IPS DF 19.7 (cell line): ENCODE measurements around the gene TRRAP.

Experiments
- DNase-seq: peaks from one replicate; pipeline ENCODE4 v3.0.0-alpha.2; 2013; ENCODE audit warnings: low read depth, low spot score

TRRAP gene

DNA sequence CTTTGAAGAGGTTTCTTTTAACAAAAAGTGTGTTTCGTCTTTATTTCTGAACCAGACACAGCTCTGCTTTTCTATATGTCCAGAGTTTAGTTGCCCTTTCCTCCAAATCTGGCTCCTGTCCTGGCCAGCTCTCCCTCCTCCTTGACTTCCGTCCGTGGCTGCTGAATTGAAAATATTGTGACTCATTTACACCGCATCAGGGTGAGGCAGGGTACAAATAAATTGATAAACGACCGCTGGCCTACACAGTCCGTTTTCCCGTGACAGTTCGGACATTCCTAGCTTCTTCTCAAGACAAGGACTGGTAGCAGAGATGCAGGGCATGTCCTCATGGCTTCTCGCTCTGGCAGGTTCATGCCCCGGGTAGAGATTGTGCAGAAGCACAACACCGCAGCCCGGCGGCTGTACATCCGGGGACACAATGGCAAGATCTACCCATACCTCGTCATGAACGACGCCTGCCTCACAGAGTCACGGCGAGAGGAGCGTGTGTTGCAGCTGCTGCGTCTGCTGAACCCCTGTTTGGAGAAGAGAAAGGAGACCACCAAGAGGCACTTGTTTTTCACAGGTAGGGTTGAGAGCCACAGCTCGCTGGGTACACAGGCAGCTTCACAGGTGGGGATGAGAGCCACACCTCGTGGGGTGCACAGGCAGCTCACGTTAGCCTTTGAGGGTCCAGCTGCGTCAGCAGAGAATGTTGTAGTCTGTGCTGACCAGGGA is 126.6 kb downstream of the TRRAP start:
- DNase-seq: no peak

DNA sequence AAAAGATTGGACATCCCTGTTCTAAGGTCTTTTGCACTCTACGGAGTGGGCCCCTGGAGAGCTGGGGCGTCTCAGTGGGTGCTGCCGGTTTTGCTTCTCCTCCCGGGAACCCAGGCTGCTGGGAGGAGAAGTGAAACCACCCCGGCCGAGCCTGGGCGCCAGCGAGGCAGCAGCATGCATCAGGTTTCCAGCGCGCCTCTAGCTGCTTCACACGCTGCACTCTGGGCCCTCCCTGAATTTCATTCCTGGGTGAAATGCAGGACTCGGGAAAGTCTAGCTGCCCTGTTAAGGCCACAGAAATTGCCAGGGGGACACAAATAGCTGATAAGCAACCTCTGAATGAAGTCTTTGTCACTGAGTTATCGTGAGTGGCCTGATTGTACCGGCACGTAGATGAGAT is 127.4 kb downstream of the TRRAP start:
- DNase-seq: no peak

DNA sequence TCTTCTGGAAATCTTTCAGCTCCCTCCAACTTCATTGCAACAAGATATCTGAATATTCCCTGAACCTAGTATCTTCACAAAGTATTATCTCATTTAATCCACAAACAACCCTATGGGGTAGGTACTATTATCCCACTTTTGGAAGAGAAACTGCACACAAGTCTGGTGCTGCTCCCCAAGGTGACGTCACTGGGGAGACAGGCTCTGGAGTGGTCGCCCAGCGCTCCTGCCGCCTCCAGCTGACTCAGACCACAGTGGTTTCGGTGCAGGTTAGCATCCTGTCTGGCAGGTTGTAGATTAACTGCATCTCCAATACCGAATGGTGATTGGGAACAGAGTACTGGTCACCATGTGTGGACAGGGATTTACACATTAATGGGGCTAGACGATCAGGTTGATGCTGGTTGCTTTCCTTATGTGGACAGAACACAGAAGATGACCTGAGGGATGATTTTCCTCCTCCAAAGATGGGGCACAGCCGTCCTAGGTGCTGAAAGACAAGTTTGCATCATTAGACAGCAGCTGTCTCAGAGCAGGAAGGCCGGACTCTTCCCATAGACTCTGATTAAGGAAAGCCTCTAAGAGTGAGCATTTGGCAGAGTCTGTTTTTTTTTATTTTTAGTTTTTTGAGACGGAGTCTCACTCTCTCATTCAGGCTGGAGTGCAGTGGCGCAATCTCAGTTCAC is 128.6 kb downstream of the TRRAP start:
- DNase-seq: no peak

DNA sequence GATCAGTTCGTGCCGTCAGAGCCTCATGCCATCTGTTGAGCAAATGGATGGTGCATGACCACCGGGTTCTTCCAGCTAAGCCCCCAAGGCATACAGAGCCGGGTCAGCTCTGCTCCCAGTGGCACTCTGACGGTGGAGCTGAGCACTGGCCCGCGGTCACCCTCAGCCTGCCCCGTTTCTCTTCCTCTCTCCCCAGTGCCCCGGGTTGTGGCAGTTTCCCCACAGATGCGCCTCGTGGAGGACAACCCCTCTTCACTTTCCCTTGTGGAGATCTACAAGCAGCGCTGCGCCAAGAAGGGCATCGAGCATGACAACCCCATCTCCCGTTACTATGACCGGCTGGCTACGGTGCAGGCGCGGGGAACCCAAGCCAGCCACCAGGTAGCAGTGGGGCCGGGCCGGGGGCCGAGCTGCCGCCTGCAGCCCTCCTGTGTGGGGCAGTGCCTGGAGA is 129.9 kb downstream of the TRRAP start:
- DNase-seq: no peak

DNA sequence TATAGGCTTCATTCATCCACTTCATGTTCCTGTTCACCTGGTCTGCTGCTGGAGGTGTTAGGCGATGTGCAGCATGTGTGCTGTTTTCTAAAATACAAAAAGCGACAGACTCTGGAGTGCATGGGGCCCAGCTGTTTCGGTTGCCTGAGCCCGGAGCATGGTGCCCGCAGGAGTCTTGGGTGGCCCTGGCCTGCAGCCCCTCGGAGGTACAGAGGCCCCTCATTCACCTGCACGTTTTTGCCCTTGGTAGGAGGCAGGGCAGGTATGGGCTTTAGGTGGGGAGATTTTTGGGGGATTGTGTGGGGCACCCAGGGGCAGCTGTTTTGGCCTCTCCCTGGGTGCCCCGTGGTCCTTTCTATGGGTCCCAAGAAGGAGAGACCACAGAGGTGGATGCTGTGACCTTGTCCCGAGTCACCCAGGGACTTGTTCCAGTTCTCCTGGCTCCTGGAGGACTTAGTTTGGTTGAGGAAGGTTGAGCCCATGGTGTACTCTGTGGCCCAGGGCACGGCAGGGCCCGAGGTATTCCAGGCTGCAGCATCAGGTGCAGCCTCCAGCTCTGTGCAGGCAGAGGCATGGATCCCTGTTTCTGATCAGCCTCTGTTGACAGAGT is 130.7 kb downstream of the TRRAP start:
- DNase-seq: no peak

DNA sequence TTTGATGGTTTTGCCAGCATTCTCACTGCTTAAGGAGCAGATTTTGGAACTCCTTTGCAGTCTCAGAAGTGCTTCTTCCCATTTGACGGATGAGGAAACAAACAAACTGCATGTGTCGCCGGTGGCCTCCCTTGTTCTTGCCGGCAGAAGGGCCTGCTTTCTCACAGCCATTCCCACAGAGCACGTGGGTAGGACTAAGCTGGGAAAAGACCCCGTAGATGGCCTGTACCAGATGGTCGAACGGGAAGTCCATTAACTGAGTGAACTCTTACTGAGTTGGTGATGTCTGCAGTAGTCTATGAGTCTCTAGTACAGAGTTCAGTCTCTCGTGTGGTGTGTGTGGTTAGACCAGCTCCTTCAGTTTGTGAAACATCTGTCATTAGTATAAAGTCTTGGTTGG is 131.9 kb downstream of the TRRAP start:
- no peak for DNase-seq

DNA sequence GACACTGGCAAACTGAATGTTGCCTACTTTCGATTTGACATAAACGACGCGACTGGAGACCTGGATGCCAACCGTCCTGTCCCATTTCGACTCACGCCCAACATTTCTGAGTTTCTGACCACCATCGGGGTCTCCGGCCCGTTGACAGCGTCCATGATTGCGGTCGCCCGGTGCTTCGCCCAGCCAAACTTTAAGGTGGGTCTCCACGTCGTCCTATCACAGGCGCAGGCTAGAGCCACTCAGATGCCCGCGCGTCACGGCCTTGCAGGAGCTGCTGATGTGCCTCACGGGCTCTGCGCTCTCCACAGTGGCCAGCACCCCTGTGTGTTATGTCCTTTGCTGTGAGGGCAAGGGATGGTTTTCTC is 133.0 kb downstream of the TRRAP start:
- no peak for DNase-seq

DNA sequence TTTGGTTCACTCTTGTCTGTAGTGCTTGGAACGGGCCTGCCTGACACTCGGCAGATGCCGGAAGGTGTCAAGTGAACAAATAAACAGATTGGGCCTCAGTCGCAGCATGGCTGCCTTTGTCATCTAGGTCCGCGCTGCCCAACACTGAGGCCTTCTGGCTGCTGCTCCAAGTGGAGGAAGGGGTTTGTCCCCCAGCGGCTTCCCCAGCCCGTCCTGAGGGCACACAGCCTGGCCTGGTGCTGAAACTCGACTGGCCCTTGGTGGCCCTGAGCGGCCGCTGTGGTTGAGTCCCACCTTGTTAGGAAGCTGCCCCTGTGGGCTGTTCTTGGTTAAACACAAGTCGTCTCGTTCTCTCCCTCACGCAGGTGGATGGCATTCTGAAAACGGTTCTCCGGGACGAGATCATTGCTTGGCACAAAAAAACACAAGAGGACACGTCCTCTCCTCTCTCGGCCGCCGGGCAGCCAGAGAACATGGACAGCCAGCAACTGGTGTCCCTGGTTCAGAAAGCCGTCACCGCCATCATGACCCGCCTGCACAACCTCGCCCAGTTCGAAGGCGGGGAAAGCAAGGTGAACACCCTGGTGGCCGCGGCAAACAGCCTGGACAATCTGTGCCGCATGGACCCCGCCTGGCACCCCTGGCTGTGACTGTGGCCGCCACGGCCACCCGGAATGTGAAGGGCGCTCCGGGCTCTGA is 133.5 kb downstream of the TRRAP start:
- no peak for DNase-seq

DNA sequence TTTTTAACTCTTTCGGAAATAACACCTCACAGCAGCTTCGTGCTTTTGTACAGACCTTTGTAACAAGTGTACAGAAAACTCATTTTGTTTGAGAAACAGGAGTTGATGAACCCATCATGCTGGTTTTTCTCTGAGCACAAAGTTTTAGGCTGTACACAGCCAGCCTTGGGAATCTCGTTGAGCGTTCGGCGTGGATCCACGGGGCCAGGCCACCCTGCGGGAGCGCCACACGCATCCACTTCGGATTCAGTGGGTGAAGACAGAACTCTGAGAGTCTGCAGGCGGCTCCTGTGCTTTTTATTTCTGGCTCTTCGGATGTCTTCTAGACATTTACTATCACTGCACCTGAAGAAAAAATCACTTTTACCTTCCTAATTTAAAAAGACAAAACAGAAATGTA is 134.4 kb downstream of the TRRAP start:
- DNase-seq: no peak

DNA sequence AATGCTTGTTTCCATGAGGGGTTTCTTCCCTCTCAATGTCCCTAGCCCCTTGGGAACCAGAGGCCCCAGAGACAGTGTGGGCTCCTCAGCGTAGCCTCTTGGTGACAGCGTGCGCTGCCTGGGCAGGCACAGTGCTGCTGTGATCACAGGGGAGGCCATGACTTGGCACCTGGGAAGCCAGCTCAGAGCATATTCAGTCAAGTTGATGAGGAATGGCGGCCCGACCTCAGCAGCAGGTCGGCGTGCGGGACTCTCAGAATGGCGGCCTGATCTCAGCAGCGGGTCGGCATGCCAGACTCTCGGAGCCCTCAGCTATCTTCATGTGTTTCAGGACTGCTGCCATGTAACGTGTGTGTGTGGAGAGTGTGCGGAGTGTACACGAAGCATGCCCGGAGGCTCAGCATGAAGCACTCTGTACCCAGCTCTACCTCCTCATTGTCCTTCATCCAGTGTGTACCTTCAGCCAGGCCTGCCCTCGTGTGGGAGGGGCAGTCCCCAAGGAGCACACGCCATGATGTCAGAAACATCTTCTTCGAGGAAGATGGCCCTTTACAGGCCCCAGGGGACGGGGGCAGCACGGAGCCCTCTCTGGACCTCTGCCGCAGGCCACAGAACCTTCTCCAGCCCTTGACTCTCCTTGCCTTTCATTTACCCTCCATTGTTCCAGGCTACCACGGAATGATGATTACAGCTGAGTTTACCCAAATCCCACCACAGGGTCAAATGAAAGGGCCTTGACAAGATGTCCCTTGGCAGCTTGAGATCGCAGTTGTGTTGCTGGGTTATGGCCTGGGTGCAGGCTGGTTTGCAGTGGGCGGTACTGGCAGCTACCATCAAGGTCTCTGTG is 135.2 kb downstream of the TRRAP start:
- DNase-seq: no peak

DNA sequence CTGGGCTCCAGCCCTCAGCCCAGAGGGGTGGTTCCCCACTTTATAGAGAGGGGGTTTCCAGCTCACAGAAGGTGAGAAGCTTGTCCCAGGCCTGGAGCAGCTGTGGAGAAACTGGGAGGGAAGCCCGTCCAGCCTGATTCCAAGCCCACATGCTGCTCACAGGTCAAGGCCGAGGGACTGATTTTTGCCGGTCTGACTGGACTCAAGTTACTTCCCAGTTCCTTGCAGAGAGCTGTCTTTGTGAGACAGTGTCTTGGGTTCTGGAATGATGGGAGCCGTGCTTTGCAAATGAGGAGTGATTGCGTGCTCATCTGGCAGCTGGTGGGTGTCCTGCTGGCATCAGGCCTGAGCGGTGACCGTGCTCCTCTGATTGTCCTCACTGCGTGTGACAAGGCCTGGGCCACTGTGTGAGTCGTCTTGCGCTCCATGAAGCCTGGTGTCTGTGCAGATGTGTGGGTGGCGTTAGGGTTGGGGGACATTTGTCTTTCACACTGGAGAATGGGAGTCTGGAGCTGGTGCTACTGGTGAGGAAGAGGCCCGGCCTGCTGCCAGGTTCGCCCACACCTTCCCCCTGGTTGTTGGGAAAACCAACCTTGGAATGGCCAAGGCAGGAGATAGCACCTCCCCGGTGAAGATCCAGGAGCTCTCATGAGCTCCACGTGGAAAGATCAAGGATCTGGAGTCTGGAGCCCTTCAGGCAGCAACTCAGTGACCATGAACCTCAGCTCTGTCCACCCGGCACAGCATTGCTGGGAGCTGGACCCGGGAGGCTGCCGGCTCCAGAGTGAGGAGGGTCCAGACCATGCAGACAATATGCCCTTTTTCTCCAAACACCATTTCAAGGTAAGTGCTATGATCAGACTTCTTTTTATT is 136.0 kb downstream of the TRRAP start:
- no peak for DNase-seq

DNA sequence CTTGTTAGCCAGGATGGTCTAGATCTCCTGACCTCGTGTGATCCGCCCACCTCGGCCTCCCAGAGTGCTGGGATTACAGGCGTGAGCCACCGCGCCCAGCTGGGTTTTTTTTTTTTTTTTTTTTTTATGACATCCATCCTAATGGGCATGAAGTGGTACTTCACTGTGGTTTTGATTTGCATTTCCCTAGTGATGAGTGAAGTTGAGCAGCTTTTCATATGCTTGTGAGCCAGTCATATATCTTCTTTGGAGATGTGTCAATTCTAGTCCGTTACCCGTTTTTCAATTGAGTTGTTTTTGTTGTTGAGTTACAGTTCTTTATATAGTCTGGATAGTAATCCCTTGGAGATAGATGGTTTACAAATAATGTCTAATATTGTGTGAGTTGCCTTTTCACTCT is 137.9 kb downstream of the TRRAP start:
- no peak for DNase-seq

DNA sequence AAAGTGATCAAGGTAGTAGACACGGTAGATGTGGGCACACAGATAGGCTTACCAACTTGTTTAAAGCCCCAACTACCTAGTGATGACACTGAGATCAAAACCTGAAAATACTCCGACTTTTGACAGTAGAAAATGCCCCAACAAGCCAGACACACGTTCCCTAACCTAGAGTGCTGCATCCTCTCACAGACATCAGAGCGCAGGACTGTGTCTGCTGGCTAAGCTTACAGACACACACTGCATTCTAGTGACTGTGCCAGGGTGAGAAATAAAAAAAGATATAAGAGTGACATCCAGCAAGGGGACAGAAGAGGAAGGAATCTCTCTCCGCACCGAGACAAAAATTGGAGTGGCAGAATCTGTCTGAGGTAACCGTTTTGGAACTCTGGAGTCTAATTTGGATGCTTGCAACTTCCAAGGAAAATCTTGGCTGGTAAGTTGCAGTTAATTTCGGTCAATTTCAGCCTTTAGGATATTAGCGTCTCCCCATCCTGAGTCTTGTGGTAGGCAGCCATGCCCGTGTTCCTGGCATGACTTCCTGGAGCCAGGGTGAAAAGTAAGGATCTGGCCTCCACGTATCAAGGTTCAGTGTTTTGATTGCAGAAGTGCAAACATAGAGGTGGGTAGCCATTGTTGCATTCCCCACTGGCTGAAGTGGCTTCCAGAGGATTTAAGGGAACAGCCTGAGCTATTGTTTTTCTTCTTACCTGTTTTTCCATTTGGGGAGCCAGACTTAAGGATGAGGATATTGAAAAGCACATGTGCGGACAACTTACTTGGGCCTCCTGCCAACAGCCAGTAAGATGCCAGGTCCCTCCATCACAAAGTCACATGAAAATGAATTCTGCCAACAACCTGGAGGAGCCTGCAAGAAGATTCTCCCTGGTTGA is 141.4 kb downstream of the TRRAP start:
- DNase-seq: no peak

DNA sequence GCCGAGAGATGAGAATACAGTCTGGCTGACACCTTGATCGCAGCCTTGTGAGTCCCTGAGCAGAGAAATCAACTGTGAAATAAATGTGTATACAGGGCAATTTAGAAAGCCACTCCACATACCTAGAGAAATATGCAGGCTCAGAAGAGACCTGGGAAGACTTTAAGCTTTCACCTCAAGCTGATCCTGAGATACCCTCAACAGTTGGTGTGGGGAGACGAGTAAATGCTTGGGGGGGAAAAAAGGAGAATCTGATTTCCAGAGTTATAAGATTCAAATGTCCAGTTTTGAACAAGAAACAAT is 142.0 kb downstream of the TRRAP start:
- no peak for DNase-seq

DNA sequence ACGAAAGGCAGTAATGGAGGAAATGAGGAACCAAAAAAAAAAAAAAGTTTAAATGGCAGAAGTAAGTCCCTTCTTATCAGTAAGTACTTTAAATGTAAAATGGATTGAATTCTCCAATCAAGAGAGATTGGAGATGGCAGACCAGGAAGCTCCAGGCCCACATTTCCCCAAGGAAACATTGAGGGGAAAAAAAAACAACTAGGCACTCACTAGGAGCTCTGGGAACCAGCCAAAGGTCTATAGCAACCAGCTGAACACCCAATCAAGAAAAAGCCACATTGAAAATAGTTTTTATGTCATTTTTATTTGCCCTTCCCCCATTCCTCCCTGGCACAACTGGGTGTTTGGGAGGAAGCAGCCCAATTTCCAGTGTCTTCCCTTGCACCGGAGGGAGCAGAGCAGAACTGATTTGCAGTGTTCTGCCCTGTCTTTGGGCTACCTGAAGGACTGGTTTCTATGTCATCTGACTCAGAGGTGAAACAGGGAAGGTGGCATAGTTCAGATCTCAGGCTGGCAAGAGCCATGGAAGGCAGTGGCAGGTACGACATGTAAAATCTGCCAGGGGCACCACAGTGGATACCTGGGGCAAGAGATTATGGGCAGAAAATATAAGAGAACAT is 143.7 kb downstream of the TRRAP start:
- no peak for DNase-seq

DNA sequence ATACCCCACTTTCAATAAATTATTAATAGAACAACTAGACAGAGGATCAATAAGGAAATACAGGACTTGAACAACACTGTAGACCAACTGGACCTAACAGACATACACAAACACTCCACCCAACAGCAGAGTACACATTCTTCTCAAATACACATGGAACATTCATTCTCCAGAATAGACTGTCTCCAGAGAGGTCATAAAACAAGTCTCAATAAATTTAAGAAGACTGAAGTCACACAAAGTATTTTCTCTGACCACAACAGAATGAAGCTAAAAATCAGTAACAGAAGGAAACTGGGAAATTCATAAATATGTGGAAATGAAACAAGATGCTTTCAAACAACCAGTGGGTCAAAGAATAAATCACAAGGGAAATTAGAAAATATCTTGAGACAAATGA is 145.7 kb downstream of the TRRAP start:
- DNase-seq: no peak

DNA sequence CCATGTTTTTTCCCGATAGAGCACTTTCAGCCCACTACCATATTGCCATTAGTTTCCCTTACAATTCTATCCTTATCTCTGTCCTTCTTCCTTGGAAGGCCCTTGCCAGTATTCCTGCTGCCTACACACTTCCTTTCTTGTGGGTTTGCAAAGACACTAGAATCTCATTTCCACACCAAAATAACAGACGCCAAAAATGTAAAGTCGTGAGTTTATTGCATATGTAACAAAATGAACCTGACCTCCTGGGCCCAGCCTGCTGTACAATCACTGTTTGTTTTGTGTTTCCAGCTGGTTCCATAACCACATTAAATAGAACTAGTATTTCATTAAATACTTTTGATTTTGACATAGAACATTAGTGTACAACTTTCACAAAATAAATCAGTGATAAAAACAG is 148.9 kb downstream of the TRRAP start:
- no peak for DNase-seq

DNA sequence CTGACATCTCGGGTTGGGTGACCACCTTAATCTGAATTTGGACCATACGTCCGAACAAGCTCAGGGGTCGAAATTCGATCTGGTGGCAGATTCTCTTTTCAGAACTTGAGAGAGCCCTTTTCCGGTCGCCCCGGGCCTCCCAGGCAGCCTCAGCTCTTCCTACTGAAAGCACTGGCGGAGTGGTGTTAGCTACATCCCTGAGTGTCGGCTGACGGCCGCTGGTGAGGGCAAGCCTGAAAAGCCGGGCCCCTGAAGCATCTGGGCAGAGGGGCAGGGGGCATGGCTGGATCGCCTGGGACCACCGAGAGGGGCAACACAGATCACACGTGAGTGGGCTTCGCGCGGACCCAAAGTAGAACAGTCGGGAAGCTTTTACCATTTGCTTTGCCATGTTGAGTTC is 149.5 kb downstream of the TRRAP start:
- DNase-seq: no peak

DNA sequence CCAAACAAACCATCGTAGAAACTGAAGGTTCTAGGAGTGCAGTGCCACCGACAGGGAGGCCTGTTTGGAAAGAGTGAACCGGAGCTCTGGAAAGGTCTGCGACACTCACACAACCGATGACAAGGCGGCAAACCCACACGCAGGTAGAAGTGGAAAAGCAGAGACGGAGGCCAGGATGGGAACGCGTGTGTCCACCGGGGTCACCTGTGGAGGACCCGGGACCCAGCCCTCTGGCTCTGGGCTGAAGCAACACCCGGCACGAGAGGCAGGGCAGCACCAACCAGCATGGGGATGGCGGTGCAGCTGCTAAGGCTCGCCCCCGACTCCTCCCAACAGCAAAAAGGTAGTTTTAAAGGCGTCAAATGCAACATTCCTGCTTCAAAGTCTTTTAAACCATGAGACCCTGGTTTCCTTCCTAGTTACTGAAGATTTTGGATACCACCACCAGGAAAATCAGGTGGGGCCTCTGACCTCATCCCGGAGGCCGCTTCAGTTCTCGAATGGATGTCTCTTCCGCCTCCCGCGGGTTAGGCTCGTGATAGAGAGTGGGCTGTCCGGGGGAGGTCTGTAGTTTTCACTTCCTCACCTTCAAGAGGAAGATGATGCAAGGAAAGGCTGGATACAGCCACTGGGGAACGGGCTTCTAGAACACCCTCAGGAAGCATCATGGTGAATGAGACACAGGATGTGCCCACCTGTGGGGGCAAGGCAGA is 150.1 kb downstream of the TRRAP start:
- no peak for DNase-seq
